Retinal pigment epithelial cell (primary cell): ENCODE data around the gene AP3B2.

ENCODE experiments used
- DNase-seq: peaks from one replicate; pipeline ENCODE4 v3.0.0-alpha.2; 2010; ENCODE audit warnings: low read depth
- H3K4me3 ChIP-seq: 2 replicates; pipeline ENCODE4 v1.5.1; 2011; ENCODE audit warnings: mild to moderate bottlenecking, low read length, control low read depth, moderate library complexity
- TF ChIP-seq, protein P1 (sequence below): conservative IDR thresholded peaks from 2 replicates; pipeline ENCODE4 v1.5.1; 2011; ENCODE audit warnings: low read depth, low read length, control low read depth, inconsistent platforms

The AP3B2 gene

GRCh38 chr15:82651708-82652107 lies 58.0 kb downstream of the AP3B2 start:
- H3K4me3 ChIP-seq = no peak overlapping the region
- DNase-seq = no peak
- TF ChIP-seq, protein P1, sequence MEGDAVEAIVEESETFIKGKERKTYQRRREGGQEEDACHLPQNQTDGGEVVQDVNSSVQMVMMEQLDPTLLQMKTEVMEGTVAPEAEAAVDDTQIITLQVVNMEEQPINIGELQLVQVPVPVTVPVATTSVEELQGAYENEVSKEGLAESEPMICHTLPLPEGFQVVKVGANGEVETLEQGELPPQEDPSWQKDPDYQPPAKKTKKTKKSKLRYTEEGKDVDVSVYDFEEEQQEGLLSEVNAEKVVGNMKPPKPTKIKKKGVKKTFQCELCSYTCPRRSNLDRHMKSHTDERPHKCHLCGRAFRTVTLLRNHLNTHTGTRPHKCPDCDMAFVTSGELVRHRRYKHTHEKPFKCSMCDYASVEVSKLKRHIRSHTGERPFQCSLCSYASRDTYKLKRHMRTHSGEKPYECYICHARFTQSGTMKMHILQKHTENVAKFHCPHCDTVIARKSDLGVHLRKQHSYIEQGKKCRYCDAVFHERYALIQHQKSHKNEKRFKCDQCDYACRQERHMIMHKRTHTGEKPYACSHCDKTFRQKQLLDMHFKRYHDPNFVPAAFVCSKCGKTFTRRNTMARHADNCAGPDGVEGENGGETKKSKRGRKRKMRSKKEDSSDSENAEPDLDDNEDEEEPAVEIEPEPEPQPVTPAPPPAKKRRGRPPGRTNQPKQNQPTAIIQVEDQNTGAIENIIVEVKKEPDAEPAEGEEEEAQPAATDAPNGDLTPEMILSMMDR = no peak

GRCh38 chr15:82650046-82650670 lies 59.5 kb downstream of the AP3B2 start:
- TF ChIP-seq, protein P1 = no peak
- DNase-seq = no peak
- H3K4me3 ChIP-seq = no peak overlapping the region

DNA sequence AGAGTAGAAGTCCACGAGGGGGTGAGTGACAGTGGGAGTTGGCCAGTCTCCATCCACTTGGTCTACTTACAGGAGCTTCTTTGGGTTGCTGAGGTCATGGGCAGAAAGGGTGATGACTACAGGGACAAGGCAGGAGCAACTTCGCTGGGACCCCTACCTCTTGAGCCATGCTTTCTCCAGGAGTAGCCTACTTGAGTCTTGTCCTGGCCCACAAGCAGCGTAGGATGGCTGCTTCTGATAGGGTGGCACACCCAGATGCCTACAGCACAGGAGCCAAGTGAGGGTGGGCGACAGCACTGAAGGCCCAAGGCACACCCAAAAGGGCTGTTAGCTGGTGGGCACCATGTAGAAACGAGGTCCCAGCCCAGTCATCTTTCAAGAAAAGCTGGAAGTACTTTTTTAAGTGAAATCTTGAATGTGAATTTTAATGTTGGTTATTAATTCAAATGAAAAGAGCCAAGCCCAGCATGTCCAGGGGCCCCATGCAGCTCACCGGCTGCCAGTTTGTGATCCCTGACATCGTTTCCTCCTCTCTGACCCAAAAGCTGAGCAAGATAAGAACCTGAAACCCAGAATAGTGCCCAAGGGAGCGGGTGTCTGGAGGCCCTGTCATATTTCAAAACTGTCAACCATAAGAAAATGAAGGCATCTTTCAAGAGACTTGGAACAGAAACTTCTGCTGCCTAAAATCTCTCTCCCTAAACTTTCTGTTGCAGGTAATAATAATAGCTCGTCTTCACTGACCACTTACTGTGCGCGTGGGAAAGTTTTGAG lies 60.3 kb downstream of the AP3B2 start:
- no peak for DNase-seq
- no peak overlapping the region for H3K4me3 ChIP-seq
- TF ChIP-seq, protein P1 = no peak

DNA sequence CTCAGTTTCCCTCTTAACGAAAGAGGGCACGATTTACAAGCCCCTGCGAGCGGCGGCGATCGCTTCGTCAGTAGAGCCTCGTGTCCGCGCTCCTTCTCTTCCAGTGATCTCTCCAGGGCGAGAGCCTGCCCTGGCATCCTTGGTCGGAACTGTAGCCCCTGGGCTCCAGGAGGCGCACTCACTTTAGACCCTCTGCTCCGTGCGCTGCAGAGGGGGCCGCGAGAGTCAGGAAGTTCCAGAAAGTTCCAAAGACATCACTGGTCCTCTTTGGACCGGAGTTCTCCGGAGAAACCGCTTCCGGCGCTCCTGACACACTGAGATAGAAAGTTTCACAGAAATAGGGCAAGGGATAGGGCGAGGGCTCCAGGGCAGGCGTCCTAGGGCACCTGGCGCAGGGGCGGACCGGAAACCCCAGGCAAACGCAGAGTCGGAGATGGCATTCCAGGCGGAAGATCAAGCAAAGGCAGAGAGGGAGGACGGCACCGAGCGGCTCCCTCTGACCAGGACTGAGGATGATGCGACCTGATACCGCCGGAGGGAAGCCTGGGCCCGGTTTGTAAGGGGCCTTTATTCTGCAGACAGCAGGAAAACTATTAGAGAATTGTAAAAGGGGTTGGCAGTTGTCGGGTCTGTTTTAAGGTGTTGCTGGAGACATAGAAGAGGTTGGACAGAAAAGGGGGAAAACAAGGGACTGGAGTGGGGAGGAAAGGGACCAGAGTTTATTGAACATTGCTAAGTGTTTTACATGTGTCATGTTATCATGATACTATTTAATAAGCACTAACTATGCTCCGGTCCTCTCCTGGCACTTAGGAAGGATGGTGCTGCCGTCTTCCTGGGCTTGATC lies 61.2 kb downstream of the AP3B2 start:
- DNase-seq = no peak
- TF ChIP-seq, protein P1 = peak; percentile 20
- peak overlapping the region; percentile 19 for H3K4me3 ChIP-seq

- H3K4me3 ChIP-seq = peak overlapping the region; percentile 19
- TF ChIP-seq, protein P1 = no peak
- no peak for DNase-seq
These were observed 61.8 kb downstream of the AP3B2 start for GRCh38 chr15:82647835-82648256.

DNA sequence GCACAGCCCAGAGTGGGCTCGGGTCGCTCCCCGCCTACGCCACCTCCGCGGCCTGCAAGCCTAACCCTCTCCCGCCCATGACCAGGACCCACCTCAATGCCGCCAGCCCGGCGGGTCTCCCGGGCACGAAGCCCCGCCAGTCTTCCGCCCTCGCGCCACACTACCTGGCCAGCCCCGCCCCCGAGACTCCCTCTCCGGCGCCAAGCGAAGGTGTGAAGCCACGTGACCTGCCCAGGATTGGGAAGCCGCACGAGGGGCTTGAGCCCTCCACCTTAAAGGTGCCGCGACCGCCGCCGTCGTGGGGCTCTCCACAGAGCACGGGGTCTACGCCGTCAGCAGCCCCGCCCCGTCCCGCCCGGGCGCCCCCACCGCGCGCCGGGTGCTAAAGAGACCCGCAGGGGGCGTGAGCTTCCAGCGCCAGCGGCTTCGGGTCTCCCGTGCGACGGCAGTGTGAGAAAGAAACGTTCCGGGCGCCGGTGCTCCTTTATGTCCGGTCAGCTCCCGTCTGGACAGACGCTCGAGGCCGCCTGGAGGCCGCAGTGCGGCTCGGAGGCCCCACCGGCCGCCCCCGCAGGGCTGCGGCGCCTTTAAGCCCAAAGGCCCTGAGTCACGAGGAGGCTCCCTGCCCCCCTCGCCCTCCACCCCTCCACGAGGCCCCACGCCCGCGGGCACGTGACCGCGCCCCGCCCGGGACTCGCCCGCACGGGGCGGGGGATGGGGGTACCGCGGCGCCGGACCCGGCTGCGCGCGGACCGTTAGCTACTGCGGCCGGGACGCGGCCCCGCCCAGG lies 62.4 kb downstream of the AP3B2 start, which contains the start of gene CPEB1:
Gene CPEB1 (minus strand): TSS at position 319 of the 790 bp plus-strand sequence. CDS start 18,904 bp downstream, outside the sequence.
- H3K4me3 ChIP-seq = peak within 1 kb of the TSS; percentile 32
- no peak for DNase-seq
- TF ChIP-seq, protein P1 = no peak
